ENCODE results near the gene GIPC2.
"Not testable (repeated sequence)": the region's sequence is repeated elsewhere in the genome, so short reads cannot be mapped to it uniquely, and the experiment has no call there.

DNA sequence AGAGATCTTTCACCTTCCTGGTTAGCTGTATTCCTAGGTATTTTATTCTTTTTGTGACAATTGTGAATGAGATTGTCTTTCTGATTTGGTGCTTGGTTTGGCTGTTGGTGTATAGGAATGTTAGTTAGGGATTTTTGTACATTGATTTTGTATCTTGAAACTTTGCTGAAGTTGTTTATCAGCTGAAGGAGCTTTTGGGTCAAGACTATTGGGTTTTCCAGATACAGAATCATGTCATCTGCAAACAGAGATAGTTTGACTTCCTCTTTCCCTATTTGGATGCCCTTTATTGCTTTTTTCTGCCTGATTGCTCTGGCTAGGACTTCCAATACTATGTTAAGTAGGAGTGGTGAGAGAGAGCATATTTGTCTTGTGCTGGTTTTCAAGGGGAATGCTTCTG lies 38.9 kb downstream of the GIPC2 start:
- TF ChIP-seq, protein P1, sequence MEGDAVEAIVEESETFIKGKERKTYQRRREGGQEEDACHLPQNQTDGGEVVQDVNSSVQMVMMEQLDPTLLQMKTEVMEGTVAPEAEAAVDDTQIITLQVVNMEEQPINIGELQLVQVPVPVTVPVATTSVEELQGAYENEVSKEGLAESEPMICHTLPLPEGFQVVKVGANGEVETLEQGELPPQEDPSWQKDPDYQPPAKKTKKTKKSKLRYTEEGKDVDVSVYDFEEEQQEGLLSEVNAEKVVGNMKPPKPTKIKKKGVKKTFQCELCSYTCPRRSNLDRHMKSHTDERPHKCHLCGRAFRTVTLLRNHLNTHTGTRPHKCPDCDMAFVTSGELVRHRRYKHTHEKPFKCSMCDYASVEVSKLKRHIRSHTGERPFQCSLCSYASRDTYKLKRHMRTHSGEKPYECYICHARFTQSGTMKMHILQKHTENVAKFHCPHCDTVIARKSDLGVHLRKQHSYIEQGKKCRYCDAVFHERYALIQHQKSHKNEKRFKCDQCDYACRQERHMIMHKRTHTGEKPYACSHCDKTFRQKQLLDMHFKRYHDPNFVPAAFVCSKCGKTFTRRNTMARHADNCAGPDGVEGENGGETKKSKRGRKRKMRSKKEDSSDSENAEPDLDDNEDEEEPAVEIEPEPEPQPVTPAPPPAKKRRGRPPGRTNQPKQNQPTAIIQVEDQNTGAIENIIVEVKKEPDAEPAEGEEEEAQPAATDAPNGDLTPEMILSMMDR (optimal IDR thresholded peaks at IDR 0.05 in 1 of 3, IDR thresholded peaks at IDR 0.05 in 1 of 3, conservative IDR thresholded peaks at IDR 0.05 in 1 of 3; ENCODE audit: extremely low read depth in 1 of 3, insufficient read depth in 2 of 3, low read length in 3 of 3), result not testable (repeated sequence)
- TF ChIP-seq EZH2 (IDR thresholded peaks at IDR 0.05; ENCODE audit: low read length), result not testable (repeated sequence)

Measured in keratinocyte (primary cell).